SW 1271 (cell line): Measurements from ENCODE around the gene RASGEF1C.

ENCODE experiments used
- DNase-seq, 2 experiments: peaks; one replicate each; lab custom pipeline; 2025; lab: John Stamatoyannopoulos, UW

RASGEF1C gene

GRCh38 chr5:180081481-180081880, 127.5 kb downstream of the RASGEF1C start:
- no peak for DNase-seq

- DNase-seq: no peak
Observed at GRCh38 chr5:180080486-180081280, 128.3 kb downstream of the RASGEF1C start.

DNA sequence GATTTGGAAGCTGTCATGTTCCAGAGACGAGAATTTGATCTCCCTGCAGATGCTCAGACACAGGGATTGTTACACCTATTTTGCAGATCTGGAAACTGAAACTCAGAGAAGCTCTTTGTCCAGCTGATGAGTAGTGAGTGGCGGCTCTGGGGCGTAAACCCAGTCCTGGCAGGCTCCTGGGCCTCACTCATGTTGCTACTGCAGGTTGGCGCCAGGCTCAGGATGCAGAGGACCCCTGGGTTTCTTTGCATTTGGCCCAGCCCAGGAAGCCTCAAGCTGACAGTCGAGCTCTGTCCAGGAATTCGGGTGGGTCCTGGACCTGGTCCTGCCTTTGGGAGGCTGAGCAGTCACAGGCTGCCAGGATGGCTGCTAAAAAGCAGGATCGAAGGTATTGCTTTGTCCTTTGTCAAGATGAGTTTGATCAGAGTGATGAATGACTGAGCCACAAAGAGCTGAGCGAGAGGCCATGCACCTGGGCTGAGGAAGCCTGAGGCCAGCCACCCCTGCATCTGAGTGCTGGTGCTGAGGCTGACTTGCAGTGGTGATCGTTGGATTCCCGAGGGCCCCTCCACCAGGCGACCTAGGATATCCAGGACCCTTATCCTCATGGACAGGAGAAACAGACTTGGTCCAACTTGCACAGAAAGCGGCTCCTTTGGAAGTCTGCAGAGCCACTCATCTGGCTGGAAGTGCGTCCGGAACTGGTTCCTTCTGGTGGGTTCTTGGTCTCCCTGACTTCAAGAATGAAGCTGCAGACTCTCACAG, 129.1 kb downstream of the RASGEF1C start:
- DNase-seq: no peak

- DNase-seq: no peak
Observed at GRCh38 chr5:180078348-180078747, 130.7 kb downstream of the RASGEF1C start.

GRCh38 chr5:180077594-180078284, 131.3 kb downstream of the RASGEF1C start:
- DNase-seq: no peak

- DNase-seq: no peak
Observed at GRCh38 chr5:180075703-180076102, 133.3 kb downstream of the RASGEF1C start.

DNA sequence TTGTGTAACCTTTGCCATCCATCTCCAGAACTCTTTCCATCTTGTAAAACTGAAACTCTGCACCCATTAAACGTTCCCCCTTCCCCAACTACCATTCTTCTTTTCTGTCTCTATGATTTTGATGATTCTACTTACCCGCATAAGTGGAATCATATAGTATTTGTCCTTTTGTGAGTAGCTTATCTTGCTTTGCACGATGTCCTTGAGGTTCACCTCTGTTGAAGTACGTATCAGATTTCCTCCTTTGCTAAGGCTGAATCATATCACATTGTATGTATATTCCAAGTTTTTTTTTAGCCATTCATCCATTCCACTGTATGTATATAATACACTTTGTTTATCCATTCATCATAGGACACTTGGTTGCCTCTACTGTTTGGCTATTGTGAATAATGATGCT, 134.5 kb downstream of the RASGEF1C start:
- DNase-seq: no peak

- DNase-seq: no peak
Observed at GRCh38 chr5:180072556-180072955, 136.5 kb downstream of the RASGEF1C start.

GRCh38 chr5:180072256-180072548, 136.8 kb downstream of the RASGEF1C start:
- DNase-seq: no peak

DNA sequence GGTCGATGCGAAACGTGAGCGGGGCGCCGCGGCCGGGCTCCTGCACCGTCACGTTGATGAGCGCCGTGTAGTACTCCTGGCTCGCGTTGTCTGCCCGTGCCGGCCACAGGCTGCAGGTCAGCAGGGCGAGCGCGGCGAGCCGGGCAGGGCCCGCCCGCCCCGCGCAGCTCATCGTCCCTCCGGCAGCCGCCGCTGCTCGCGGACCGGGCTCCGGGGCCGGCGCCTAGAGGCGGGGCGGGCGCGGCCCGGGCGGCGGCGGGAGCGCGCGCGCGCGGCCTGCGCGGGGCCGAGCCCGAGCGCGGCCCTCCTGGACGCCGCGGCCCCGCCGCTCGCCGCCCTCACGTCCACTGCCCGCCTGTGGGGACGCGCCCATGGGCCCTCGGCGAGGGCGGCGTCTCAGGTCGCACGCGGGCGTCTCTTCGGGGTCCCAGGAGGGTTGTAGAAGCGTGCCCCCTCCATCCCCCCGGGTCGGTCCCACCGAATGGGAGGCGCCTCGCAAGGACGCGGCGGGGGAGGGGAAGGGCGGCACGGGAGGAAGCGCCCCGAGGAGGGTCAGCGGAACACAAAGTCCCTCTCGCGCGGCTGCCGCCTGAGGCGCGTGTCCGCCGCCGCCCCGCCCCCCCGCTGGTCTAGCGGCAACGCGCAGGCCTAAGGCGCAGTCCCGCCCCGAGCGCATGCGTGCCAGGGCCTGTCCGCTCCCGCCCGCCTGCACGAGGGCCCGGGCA, 137.3 kb downstream of the RASGEF1C start, which contains the start of gene RNF130:
Gene RNF130, minus strand, starts transcription at position 229 of the 725 bp plus-strand sequence. Its CDS starts 57 bp downstream, at position 172.
- peak; percentile 83 to 89 for DNase-seq

DNA sequence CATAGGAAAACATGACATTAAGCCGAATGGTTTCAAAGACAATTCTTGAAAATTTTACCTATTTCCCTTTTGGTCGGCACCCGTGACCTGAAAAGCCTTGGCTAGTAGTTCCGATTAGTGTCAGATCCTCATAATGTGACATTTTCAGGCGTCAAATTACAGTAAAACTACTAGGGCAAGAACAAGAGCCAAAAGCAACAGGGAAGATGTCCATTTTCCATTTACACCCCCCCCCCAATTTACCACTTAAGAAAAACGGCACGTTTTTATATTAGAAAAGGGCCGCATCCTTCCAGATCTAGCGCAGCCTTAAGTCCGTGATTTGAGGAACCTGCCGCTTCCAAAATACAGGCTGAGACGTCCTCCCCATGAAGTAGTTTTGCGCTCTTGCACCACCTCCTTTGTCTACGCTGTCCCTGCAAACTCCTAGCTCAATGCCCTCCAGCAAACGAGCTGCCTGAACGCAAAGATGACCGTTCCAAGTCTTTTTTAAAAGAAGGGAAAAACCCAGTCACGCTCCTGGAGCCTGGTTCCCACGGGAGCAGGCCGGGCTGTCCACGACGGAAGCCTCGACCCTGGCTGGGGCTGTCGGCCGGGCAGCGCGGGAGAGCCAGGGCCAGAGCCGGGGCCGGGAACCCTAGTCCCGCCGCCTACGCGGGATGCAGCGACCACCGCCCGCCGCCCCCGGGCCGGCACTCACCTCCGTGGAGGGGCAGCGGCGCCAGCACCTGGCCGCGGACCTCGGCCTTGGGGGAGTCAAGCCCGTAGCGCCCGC, 138.1 kb downstream of the RASGEF1C start:
- DNase-seq: peak in 1 of 2 experiments; percentile 43

GRCh38 chr5:180069589-180070247, 139.3 kb downstream of the RASGEF1C start:
- no peak for DNase-seq

GRCh38 chr5:180068519-180069090, 140.4 kb downstream of the RASGEF1C start:
- DNase-seq: no peak

DNA sequence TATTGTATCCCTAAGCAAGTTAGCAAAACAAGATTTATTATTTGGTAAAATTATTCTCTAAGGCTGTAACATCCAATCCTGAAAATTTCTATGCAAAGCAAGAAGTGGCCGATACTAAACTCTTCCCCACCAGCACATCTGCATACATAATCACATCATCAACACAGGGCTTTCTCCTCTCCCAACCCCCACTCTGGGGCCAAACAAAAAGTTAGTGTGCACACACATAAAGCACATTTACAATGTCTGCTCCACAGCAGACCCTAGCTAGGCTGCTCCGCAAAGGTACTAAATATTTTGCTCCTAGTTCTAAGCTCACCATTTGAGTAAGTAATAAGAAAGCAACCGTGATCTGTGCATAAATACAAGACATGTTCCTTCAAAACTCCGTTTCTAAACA, 141.0 kb downstream of the RASGEF1C start:
- DNase-seq: no peak

- DNase-seq: no peak
Observed at GRCh38 chr5:180060192-180060591, 148.8 kb downstream of the RASGEF1C start.

GRCh38 chr5:180059326-180059725, 149.7 kb downstream of the RASGEF1C start:
- no peak for DNase-seq

DNA sequence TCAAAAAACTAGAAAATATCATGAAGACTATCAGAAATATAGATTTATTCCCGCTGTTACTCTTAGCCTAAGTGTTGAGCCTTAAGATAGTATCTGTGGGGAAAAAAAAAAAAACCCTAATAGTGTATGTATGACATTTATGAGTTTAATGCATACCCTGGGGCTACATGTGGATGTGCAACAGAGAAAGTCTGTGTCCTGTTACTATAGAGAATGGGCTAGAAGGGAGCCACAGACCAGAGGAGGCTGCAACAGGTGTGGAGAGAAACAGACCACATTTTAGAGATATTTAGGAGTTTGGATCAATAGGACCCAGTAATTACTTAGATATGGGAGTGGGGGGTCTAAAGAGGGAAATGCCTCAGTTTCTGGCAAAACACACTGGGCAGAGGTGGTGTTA, 152.9 kb downstream of the RASGEF1C start:
- DNase-seq: no peak

DNA sequence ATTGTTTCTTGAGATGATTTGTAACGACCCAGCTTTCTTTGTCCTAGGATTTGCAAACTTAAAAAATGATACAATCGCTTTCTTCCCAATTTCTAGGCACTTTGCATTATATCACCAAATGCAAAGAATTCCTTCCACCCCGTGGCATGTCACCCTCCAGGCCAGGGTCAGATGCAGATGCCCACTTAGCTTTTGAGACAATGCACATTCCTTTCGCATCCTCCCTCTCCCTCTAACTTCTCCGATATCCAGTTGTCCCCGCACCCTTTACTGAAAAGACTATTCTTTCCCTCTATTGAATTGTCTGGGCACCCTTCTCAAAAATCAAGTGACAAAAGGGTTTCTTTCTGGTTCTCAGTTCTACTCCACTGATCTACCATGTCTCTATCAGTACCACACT, 154.8 kb downstream of the RASGEF1C start:
- no peak for DNase-seq

DNA sequence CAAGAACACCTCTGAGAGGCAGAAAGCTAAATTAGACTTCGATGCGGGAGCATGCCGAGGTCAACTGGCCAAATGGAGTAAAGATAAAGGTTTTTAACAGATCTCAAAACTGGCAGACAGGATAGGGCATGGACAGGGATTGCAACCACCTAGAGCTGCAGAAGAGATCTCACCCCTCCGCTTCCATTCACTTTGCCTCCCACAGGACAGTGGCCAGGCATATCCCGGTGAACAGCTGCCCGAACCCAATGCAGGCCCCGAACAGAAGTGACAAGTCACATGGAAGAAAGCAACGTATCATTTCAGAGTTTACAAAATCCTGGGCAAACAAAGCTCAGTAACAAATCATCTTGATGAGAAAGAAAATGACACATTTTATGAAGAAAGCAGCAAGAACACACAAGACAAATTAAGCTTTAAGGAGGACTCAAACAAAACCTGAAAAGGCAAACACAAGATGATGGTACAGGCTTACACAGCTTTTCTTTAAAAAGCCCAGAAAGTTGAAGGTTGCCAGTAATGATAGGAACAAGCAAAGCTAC, 155.9 kb downstream of the RASGEF1C start:
- DNase-seq: no peak

- DNase-seq: no peak
Observed at GRCh38 chr5:180052211-180052818, 156.7 kb downstream of the RASGEF1C start.
